ENCODE data around the gene GGNBP2.

DNA sequence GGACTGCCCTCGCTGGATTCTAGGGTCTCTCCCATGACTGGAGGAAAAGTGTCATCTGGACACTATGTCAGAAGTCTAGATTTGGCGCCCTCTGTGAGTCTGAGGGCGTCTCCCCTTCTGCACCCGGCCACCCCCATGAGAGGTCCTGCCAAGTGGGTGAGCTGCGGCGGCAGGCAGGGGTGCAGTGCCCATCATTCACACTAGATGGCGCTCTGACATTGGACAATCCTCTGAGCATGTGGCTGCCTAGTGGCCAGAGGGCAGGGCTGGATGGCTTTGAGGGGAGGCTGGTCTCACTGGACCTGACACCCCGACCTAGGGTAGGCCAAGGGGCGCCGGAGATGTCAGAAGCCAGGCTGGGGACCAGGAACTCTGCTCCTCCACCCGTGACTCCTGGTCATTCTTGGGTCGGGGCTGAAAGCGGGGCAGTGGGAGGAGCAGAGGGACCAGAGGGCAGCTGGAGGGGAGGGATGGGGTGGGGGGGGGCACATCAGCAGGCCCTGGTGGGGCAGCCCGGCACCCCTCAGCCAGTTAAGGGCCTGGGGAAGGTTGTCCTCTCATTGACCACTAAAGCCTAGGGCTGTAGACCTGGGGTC lies 84.6 kb downstream of the GGNBP2 start:
- TF ChIP-seq, protein P1, sequence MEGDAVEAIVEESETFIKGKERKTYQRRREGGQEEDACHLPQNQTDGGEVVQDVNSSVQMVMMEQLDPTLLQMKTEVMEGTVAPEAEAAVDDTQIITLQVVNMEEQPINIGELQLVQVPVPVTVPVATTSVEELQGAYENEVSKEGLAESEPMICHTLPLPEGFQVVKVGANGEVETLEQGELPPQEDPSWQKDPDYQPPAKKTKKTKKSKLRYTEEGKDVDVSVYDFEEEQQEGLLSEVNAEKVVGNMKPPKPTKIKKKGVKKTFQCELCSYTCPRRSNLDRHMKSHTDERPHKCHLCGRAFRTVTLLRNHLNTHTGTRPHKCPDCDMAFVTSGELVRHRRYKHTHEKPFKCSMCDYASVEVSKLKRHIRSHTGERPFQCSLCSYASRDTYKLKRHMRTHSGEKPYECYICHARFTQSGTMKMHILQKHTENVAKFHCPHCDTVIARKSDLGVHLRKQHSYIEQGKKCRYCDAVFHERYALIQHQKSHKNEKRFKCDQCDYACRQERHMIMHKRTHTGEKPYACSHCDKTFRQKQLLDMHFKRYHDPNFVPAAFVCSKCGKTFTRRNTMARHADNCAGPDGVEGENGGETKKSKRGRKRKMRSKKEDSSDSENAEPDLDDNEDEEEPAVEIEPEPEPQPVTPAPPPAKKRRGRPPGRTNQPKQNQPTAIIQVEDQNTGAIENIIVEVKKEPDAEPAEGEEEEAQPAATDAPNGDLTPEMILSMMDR (IDR thresholded peaks at IDR 0.05) = peak; percentile 82 to 87 (median 84)
- TF ChIP-seq POLR2A (IDR thresholded peaks at IDR 0.05) (no peak), EP300 (IDR thresholded peaks at IDR 0.05) (no peak)
